Inflammatory macrophage treated with lipopolysaccharide for 1 hour (primary cell): ENCODE measurements around the gene HOOK2.

Experiments used
- DNase-seq, 2 donors: peaks; one replicate each; pipeline ENCODE4 v3.0.0-alpha.2; 2020 to 2022

HOOK2 gene

DNA sequence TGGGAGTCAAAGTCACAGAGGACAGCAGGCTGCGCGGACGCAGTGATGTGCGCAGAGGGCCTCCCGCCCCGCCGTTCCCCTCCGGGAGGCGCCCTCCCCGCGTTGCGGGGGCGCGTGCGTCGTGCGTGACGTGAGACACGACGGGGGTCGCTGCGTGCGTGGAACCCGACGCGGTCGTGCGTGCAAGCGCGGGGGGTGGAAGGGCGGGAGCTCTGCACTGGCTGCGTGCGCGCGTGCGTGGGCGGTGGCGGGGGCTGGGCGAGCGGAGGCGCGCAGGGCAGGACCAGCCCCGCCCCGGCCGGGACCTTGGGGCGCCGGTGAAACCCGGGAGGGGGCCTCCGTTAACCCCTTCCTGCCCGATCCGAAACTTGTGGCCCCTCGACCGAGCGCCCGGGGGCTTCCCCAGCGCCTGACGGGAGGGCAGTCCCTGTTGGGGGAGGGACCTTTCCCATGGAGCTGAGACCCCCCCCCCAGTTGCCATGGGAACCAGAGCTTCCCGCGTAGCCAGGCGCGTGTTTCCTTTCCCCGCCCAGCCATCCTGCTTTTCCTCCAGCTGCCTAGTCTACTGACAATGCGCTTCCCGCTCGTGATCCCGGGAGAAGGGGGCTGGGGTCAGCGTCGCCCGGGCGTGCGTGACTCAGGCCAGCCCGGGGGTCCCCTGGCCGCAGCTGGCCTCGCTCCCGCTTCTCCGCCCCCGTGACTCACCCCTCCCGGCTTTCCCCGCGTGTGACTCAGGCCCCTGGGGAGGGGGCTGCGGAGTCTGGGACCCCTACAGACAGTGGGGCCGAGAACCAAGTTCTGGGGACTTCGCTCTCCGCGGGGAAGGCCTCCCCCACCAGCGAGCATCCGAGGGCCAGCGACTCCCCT, 7.3 kb upstream of the HOOK2 start:
- peak; percentile 41 to 56 for DNase-seq

DNA sequence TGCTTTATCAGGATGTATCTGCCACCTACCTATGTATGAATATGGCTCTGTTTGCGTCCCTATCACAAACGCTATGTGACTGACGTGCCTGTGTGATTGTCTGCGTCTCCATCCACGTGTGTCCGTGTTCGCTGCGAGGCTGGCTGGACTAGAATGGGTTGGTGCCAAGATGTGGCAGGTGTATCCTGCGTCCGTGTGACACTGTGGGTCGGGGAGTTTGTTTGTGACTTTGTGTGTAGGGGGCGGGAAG, 6.7 kb upstream of the HOOK2 start:
- DNase-seq: no peak

DNA sequence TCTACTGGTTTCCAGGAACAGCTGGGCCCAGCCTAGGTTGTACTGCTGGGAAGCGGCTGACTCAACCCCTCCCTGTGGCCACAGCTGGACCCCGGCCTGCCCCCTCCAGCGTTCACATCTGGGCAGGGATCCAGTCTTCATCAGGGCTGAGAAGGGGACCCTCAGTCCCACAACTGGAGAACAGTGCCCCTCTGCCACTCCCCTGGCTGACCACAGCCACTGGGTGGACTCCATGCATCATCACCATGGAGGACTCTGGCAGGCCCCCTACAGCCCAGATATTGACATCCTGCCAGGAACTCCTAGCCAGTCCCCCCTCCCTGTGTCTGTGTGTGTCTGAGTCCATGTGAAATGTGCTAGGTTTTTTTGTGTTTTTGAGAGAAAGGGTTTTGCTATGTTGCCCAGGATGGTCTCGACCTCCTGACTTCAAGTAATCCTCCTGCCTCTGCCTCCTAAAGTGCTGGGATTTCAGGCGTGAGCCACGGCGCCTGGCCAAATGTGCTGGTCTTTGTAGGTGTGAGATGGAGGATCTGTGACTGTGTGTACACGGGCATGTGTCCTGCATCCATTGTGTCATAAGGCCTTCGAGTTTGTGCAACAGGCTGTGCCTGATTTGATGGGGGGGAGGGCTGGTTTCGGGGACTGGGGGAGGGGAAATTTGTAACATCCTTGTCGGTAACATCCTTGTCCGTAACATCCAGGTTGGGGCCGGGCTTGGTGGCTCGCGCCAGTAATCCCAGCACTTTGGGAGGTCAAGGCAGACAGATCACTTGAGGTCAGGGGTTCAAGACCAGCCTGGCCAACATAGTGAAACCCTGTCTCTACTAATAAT, 4.0 kb upstream of the HOOK2 start:
- no peak for DNase-seq

DNA sequence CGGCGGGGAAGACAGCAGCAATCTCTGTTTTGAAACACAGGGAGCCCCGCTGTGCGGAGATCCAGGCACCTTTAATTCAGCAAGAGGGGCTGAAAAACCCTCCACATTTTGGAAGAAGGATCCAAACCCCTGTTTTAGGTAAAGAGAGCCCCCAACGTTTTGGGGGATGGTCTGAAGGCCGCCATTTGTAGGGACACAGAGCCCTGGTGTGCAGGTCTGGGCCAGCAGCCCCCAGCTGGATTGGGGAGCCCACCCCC, 3.5 kb upstream of the HOOK2 start:
- DNase-seq: no peak

DNA sequence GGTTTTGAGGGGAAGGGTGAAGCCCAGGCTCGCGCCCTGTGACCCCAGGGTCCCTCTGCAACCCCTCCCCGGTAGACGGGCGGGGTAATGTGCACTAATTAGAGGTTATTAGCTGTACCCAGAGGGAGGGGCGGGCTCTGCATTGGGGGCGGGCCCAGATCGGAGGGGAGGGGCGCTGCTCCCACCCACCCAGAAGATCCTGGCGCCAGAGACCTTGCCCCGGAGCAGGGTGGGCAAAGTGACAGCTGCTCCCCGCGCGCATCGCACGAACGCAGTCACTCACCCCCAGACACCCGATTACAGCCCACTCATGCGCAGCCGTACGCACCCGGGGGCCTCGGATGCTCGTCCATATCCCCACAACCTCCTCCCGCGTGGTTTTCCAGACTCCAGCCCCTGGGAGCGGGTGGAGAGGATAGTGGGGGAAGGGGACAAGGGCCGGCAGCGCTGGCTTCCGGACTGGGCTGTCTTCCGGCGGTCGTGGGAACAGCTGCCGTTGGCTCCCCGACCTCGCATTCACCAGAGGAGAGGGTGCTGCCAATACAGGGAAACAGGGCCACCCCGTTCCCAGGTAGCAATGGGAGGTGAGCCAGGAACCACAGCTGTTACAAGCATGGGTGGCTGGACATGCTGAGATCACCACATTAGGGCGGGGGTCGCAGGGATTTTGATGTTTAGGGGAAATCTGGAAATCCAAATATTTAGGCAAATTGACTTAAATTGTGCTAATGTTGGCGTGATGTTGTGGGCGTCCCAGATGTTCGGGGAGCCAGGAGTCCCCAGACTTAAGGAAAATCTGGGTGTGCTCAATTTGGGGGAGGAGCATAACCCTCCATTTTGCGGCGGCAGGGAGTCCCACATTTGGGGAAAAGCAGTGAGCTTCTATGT, 2.9 kb upstream of the HOOK2 start:
- DNase-seq: no peak

DNA sequence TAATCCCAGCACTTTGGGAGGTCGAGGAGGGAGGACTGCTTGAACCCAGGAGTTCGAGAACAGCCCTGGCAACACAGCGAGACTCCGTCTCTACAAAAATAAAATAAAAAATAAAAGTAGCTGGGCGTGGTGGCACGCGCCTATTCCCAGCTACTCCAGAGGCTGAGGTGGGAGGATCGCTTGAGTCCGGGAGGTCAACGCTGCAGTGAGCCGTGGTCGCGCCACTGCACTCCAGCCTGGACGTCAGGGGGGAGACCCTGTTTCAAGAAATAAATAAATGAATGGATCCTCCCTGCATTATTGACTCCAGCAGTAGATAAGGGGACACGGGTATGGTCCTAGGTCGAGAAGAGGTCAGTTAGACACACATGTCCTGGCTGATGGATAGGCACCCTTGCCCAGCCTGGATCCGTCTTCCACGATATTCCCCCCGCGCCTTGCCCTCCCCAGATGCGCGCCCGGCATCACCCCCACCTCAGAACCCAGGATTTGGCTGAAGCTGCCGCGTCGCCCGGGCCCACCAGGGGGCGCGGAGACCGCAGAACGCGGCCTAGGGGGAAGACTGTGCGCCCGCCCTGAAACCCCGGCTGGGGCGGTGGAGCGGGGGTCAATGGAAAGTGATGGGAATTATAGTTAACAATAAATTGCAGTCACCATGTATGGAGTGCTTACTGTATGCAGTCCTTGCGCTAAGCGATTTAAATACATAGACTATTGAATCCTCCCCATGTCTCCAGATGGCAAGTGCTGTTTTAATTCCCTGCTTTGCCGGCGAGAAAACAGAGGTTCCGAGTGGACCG, 2.1 kb upstream of the HOOK2 start:
- DNase-seq: peak; percentile 57 to 91

DNA sequence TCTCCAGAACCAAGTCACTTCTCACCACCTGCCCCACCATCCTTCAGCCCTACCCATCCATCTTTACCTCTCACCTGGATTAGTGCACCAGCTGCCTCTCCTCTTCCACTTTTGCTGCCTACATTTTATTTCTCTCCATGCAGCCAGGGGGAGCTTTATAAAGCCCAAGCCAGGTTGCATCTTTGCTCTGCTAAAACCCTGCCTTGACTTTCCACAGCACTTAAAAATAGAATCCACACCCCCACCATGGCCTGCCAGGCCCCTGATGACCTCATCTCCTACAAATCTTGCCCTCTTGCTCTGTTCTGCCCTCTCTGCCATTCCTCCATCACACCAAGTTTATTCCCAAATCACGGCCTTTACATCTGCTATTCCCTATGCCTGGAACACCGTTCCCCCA, 1.8 kb downstream of the HOOK2 start:
- peak in 1 of 2 donors; percentile 9 for DNase-seq

DNA sequence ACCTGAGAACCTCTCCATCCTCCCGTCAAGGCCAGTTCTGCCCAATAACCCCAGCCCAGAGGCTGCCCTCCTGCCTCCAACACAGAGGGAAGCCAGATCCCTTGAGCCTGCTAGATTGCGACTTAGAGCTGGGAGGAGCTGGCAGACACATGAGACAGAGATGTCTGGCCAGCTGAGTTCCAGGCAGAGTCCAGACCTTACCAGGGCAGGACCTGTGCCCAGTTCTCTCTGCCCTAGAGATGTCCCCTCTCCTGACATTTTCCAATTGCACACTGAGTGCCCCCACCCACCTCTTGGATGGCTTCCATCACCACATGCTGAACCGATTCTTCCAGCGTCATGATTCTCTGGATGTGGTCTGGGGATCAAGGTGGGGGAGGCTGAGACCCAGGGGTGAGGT, 3.0 kb downstream of the HOOK2 start:
- no peak for DNase-seq

DNA sequence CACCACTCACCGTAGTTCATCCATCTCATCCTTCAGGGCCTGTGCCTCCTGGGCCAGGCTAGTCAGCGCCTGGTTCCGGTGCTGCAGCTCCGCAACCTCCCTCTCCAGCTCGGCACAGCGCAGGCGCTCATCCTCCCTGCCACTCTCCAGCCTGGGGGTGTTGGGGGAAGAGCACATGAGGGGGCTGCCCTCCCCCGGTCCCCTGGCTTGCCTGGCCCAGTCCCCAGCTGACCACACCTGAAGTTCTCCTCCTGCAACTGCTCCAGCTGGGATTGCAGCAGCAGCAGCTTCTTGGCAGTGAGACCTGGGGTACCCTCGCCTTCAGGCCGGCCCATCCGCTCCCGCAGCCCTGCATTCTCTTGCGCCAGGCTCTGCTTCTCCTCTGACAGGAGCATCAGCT, 4.4 kb downstream of the HOOK2 start:
- no peak for DNase-seq

DNA sequence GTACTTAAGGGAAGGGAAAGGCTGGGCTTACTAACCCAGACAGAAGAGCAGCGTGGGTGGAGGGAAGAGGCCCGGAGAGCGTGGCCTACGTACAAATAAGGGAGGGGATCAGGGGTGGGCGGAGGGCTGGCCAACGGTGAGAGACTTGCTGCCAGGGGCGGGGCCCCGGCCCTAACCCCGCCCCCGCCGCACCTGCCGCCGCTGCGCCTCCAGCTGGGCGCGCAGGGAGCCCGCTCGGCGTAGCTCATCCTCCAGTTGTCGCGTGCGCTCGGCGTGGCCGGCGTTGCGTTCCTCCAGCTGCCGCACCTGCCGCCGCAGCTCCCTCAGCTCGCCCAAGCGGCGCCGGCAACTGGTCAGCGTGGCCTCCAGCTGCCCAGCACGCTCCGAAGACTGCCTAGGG, 5.7 kb downstream of the HOOK2 start:
- no peak for DNase-seq

DNA sequence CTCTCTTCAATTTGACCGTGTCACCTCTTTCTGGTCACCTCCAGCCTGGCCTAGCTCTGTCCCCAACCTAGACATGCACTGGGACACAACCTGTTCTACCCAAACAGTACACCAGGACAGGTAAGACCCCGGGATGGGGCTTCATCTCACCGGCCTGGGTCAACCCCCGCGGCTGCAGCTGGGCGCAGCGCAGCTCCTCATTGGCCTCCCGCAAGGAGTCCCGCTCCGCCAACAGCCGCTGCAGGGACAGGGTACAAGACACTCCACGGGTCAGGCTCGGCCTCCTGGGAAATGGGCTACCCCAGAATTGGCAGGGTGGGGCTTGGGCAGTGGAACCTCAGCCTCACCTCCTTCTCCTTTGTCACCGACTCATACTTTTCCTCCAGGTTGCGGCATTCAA, 7.7 kb downstream of the HOOK2 start:
- DNase-seq: no peak

DNA sequence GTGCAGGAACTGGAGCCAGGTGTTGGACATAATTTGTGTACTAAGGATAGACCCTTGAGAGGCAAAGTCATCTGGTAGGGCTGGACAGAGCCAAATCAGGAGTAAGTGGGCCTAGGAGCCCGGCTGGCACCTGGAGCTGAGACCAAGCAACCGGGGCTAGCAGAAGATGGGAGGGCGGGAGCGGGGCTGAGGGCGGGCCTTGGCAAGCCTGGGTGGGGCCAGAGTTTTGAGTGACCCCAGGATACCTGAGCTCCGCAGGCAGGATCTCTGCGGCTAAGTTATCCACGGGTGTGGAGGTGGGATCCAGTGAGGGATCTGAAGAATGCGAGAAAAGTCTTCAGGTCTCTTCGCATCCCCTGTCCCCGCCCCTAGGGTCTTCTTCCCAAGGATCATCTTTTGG, 8.2 kb downstream of the HOOK2 start:
- no peak for DNase-seq

DNA sequence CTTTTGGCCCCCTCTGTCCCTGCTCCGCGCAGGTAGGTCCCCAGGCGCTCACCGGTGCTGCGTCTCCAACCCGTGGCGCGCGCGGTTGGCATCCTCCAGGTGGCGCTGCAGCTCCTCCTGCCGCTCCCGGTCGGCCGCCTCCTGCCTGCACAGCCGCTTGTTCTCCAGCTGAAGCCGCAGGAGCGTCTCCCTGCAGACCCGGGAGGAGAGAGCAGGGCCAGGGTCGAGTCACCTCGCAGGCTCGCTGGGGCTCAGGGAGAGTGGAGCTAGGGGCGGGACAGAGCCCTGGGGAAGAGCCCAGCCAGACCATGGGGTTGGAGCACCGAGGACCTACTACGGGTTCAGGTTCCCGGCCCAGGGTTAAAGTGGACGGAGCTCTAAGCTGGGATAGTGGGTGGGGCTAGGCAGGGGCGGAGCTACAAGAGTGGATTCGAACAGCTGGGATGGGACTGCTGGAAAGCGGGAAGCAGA, 9.3 kb downstream of the HOOK2 start:
- DNase-seq: peak; percentile 67 to 83

DNA sequence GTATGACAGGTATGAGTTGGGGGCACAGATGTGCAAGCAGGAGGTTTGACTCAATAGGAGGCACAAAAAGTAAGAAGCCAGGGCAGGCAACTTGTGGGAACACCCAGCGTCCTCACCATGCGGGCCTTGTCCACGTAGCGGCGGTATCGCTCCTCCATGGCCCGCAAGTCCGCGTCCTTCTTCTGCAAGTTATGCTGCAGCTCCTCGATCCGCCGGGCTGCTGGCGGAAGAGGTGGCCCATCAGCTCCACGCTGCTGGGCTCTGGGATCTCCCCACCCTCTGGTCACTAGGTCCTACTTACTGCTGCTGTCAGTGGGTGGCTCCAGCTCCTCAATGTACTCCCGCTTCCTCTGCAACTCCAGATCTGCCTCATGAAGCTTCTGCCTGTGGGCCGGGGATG, 10.7 kb downstream of the HOOK2 start:
- DNase-seq: no peak

DNA sequence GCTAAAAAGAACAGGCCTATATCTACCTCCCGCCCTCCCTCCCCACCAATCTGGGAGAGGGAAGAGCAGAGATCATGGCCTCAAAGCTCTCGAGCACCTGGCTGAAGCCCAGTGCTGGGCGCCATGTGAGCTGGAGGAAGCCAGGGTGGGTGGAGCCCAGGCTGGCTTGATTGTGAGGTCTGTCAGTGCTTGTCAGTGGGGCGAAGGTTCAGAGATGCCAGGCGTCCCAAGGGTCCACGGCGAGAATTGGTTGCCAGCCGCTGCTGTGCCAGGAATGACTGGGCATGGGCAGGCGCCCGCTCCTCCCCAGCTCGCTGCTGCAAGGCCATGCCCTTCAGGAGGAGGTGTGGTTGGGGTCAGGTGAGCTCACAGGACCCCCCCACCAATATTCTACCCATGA, 12.3 kb downstream of the HOOK2 start:
- no peak for DNase-seq

DNA sequence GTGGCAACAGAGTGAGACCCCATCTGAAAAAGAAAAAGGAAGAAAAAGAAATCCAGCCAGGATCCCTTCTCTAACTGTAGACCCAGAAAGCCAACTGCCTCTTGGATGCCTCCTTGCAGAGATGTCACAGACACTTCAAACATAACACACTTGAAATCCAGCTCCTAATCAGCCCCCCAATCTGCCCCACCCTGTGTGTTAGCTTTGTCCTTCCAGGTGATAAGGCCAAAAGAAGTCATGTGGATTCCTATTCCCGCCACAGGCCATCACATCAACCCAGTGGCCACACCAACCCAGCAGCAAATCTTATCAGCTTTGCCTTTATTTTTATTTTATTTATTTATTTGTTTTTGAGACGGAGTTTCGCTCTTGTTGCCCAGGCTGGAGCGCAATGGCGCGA, 15.7 kb downstream of the HOOK2 start:
- no peak for DNase-seq

DNA sequence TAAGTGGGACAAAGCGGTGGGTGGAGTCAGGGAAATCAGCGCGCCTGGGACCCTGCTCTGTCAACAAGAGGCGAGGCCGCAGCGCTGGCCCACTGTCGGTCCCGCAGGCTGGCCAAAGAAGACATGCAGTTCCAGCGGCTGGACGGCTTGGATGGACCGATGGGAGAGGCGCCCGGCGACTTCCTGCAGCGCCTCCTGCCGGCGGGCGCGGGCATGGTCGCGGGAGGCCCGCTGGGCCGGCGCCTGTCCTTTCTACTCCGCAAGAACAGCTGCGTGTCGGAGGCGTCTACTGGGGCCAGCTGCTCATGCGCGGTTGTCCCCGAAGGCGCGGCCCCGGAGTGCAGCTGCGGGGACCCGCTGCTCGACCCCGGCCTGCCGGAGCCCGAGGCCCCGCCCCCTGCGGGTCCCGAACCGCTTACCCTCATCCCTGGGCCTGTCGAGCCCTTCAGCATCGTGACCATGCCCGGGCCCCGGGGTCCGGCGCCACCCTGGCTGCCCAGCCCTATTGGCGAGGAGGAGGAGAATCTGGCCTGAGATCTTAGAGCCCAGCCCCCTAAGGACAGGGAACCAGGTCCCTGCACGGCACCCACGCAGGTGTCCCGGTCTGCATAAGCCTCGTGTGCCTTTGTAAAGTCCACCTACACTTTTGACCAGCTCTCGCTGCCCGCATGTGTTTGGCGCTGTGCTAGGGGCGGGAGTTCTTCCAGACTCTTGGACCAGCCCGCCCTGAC, 17.6 kb downstream of the HOOK2 start:
- DNase-seq: peak; percentile 64 to 85

DNA sequence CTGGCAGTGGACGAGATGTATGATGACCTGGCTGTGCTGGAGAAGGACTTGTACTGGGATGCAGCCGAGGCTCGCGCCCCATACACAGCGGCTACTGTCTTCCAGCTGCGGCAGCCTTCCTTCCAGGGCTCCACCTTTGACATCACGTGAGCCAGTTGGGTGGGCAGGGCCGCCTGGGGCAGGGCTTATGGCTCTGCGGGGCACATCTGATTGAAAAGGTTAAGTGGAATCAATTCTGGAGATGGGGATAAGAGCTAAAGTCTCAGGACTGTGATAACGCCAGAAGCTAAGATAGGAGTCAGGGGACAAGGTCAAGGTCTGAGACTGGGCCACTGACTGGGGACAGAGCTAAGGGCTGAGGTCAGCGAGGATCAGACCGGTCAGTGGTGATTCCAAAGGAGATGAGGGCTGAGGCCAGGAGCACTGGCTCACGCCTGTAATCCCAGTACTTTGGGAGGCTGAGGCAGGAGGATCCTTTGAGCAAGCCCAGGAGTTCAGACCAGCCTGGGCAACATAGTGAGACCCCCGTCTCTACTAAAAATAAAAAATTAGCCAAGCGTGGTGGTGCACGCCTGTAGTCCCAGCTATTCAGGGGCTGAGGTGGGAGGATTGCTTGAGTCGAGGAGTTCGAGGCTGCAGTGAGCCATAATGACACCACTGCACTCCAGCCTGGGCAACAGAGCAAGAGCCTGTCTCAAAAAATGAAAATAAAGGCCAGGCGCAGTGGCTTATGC, 19.0 kb downstream of the HOOK2 start:
- no peak for DNase-seq

DNA sequence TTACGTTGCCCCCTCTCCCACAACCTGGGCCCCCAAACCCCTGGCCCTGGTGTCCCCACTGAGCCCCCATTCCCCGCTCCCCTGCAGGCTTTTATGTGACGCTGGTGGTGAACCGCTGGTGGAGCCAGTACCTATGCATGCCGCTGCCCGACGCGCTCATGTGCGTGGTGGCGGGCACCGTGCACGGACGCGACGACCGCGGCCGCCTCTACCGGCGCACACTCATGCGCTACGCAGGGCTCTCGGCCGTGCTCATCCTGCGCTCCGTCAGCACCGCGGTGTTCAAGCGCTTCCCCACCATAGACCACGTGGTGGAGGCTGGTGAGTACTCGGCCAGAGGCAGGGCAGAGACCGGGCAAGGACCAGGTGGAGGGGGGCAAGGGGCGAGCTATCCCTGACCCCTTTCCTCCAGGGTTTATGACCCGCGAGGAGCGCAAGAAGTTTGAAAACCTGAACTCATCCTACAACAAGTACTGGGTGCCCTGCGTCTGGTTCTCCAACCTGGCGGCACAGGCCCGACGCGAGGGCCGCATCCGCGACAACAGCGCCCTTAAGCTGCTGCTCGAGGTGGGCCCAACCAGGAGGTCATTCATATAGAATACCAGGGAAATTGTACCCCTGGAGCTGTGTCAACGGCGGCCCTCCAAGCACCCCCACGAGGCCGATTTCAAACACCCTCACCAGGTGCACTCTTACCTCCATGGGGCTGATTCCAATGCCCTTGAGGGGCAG, 20.7 kb downstream of the HOOK2 start:
- DNase-seq: no peak

DNA sequence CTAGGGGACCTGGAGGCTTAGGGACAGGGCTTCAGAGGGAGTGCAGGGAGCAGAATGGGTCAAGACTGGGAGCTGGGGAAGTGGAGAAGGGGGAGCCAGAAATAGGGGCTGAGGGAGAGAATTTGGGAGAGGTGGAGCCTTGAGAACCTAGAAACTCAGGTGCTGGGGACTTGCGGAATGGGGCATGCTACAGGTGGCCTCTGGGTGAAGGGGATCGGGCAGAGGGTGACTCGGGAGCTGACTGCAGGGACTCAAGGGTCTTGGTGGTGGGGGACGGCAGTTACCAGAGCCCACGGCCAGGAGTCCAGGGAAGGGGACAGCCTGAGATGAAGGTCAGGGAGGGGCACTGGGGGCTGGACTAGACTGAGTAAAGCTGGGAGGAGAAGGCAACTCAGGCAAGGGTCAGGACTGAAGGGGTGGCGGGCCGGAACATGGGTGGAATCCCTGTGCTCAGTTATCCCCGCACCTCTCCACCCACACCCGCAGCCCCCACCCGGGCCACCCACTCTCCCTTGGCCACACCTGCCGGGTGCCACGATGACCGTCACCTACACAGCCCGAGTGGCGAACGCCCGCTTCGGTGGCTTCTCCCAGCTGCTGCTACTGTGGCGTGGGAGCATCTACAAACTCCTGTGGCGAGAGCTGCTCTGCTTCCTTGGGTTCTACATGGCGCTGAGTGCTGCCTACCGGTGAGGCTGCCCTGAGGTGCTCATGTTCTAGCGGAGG, 23.1 kb downstream of the HOOK2 start:
- DNase-seq: no peak
